SU-DHL-6 (cell line): ENCODE measurements around the gene OXLD1.
A peak's percentile ranks its signal among the peaks of the same experiment; 100 is the strongest.

Source experiments
- H2AFZ ChIP-seq: fragments of 200-600 bp; sonication (generic); 2 replicates; pipeline ENCODE4 v1.6.1; 2014; ENCODE audit warnings: low read depth, mild to moderate bottlenecking, moderate library complexity, mixed read lengths, antibody characterized with exemption, low read length; ENCODE audit not compliant: severe bottlenecking
- H3F3A ChIP-seq: fragments of 200-600 bp; shearing (Covaris generic); 2 replicates; pipeline ENCODE4 v1.6.0; 2016; ENCODE audit warnings: antibody characterized with exemption, mild to moderate bottlenecking; ENCODE audit not compliant: insufficient read depth
- H3K27ac ChIP-seq: fragments of 200-600 bp; sonication (generic); 2 replicates; pipeline ENCODE4 v1.5.1; 2016; ENCODE audit warnings: low read depth, mild to moderate bottlenecking, low read length, moderate library complexity, mixed read lengths
- H3K27me3 ChIP-seq: fragments of 200-600 bp; sonication (generic), shearing (Covaris generic); 2 replicates; pipeline ENCODE4 v1.6.0; 2014; ENCODE audit warnings: mild to moderate bottlenecking, low read length
- H3K36me3 ChIP-seq: fragments of 200-600 bp; sonication (generic); 2 replicates; pipeline ENCODE4 v1.6.1; 2014; ENCODE audit warnings: mild to moderate bottlenecking, low read length, mixed read lengths
- H3K4me2 ChIP-seq: fragments of 300-600, 200-600 bp; shearing (Covaris generic), sonication (generic); 2 replicates; pipeline ENCODE4 v1.6.0; 2014; ENCODE audit warnings: low read length, low read depth, mild to moderate bottlenecking; ENCODE audit not compliant: poor library complexity, severe bottlenecking
- H3K4me3 ChIP-seq: fragments of 200-600 bp; sonication (generic); 2 replicates; pipeline ENCODE4 v1.5.1; 2014; ENCODE audit warnings: antibody characterized with exemption, low read length, mild to moderate bottlenecking, mixed read lengths; ENCODE audit not compliant: insufficient read depth, poor library complexity, severe bottlenecking
- H3K79me2 ChIP-seq: fragments of 200-600 bp; sonication (generic); 2 replicates; pipeline ENCODE4 v1.6.1; 2014; ENCODE audit warnings: mild to moderate bottlenecking, low read length, moderate library complexity; ENCODE audit not compliant: insufficient read depth
- H3K9ac ChIP-seq: fragments of 200-600 bp; sonication (generic); 2 replicates; pipeline ENCODE4 v1.7.0; 2014; ENCODE audit warnings: mild to moderate bottlenecking, low read length
- H3K9me2 ChIP-seq: fragments of 200-600 bp; sonication (generic); replicated peaks from 2 replicates; pipeline ENCODE4 v1.6.1; 2014; ENCODE audit warnings: low read length; ENCODE audit not compliant: insufficient read depth
- H3K9me3 ChIP-seq: fragments of 200-600 bp; sonication (generic); 2 replicates; pipeline ENCODE4 v1.6.1; 2014; ENCODE audit warnings: low read length, mixed read lengths; ENCODE audit not compliant: insufficient read depth
- H4K20me1 ChIP-seq: fragments of 200-600 bp; sonication (generic); 2 replicates; pipeline ENCODE4 v1.6.1; 2014; ENCODE audit warnings: low read depth, mild to moderate bottlenecking, antibody characterized with exemption, low read length, moderate library complexity, mixed read lengths
- CTCF ChIP-seq: fragments of 200-600 bp; sonication (generic); IDR thresholded peaks from one replicate; pipeline ENCODE4 v1.5.1; 2017; ENCODE audit warnings: antibody characterized with exemption, mild to moderate bottlenecking, low read length, moderate library complexity; ENCODE audit not compliant: insufficient read depth, poor library complexity, severe bottlenecking
- EZH2phosphoT487 ChIP-seq: fragments of 200-600 bp; sonication (generic), shearing (Covaris generic); conservative IDR thresholded peaks from 2 replicates; pipeline ENCODE4 v1.6.1; 2018; ENCODE audit warnings: mild to moderate bottlenecking, antibody characterized with exemption, low read length, moderate library complexity, mixed read lengths

The OXLD1 gene

GRCh38 chr17:81666342-81667191 is at the start of gene OXLD1, which contains the start of gene CCDC137:
Gene OXLD1 (minus strand): TSS chr17:81666605. CDS start chr17:81666577, 28 bp downstream.
Gene CCDC137 (plus strand): TSS chr17:81666737. CDS start chr17:81666767, 30 bp downstream.
- no peaks in the 10 kb centered on the region for H3K9me3 ChIP-seq
- peaks cover 6% of the 10 kb centered on the region; the same call in 1 of the 2 replicates for H3K36me3 ChIP-seq
- peaks cover 27% of the 10 kb centered on the region for H3K79me2 ChIP-seq

GRCh38 chr17:81715107-81715871 is 48.9 kb upstream of the OXLD1 start:
- TF ChIP-seq EZH2phosphoT487 (no peak), CTCF (no peak)
- peaks cover 10% of the 10 kb centered on the region; the same call in 1 of the 2 replicates for H3F3A ChIP-seq
- H3K79me2 ChIP-seq, result peaks cover 27% of the 10 kb centered on the region
- H2AFZ ChIP-seq, result no peak overlapping the region
- H3K9me3 ChIP-seq, result no peaks in the 10 kb centered on the region
- H3K27ac ChIP-seq, result no peak overlapping the region
- H3K9ac ChIP-seq, result no peak overlapping the region
- no peaks in the 10 kb centered on the region for H4K20me1 ChIP-seq
- no peaks in the 10 kb centered on the region for H3K27me3 ChIP-seq
- no peaks in the 10 kb centered on the region for H3K36me3 ChIP-seq
- no peak overlapping the region for H3K4me2 ChIP-seq
- no peaks in the 10 kb centered on the region for H3K9me2 ChIP-seq
- H3K4me3 ChIP-seq, result no peak overlapping the region

More at GRCh38 chr17:81666342-81667191, at the start of gene OXLD1, which contains the start of gene CCDC137:
- Histone ChIP-seq H3K9ac (peak within 1 kb of the TSS; percentile 94), H3K27ac (peak within 1 kb of the TSS; percentile 66), H3F3A (0 out of 2 replicates have a peak, but pooled peaks cover 8% of the 10 kb centered on the region), H3K9me2 (no peaks in the 10 kb centered on the region), H3K27me3 (no peaks in the 10 kb centered on the region), H4K20me1 (no peaks in the 10 kb centered on the region), H2AFZ (peak within 1 kb of the TSS; percentile 20), H3K4me3 (peak within 1 kb of the TSS; percentile 76), H3K4me2 (peak within 1 kb of the TSS; percentile 95)
- TF ChIP-seq CTCF, result no peak
- no peak for TF ChIP-seq EZH2phosphoT487

- TF ChIP-seq EZH2phosphoT487 (no peak), CTCF (no peak)
- Histone ChIP-seq H3K9me2 (no peaks in the 10 kb centered on the region), H3K4me3 (no peak overlapping the region), H3K27me3 (no peaks in the 10 kb centered on the region), H2AFZ (no peak overlapping the region), H3K9me3 (no peaks in the 10 kb centered on the region), H3K36me3 (no peaks in the 10 kb centered on the region), H3K4me2 (no peak overlapping the region), H4K20me1 (no peaks in the 10 kb centered on the region), H3K79me2 (peaks cover 27% of the 10 kb centered on the region), H3K9ac (no peak overlapping the region), H3K27ac (no peak overlapping the region), H3F3A (peaks cover 17% of the 10 kb centered on the region; the same call in 1 of the 2 replicates)
Observed at GRCh38 chr17:81714412-81715106, 48.2 kb upstream of the OXLD1 start.
